Testis (tissue), 2 donors: ENCODE data around the gene ATG10.

Experiments
- CTCF ChIP-seq, 3 experiments: fragments of 450-650 bp in 2 of 3; fragments of 200-600 bp in 1 of 3; sonication (generic) in 1 of 3; IDR thresholded peaks; one replicate each; pipeline ENCODE4 v1.5.1; 2016 to 2019; ENCODE audit warnings: antibody characterized with exemption in 3 of 3, mild to moderate bottlenecking in 2 of 3, moderate library complexity in 1 of 3
- POLR2A ChIP-seq: fragments of 450-650 bp; IDR thresholded peaks from one replicate; pipeline ENCODE4 v1.6.1; 2017; ENCODE audit warnings: antibody characterized with exemption, mild to moderate bottlenecking, moderate library complexity

- no peak for TF ChIP-seq CTCF (IDR thresholded peaks at IDR 0.05)
- no peak for TF ChIP-seq POLR2A
Observed at GRCh38 chr5:82296929-82297328, 325.1 kb downstream of the ATG10 start.
